HL-60 (cell line): ENCODE measurements around the gene SLC2A13.

Source experiments
- DNase-seq, 2 experiments: peaks; one replicate each; pipeline ENCODE4 v3.0.0-alpha.2; 2010 to 2020; ENCODE audit warnings: low read depth in 1 of 2, low spot score in 1 of 2
- H3K27ac ChIP-seq: fragments of 250-450 bp; sonication (Bioruptor Pico); replicated peaks from 2 replicates; pipeline ENCODE4 v1.5.1; 2020; ENCODE audit warnings: mild to moderate bottlenecking, moderate library complexity
- H3K27me3 ChIP-seq: fragments of 250-450 bp; sonication (Bioruptor Pico); 2 replicates; pipeline ENCODE4 v1.5.1; 2021; ENCODE audit warnings: mild to moderate bottlenecking, moderate library complexity; ENCODE audit not compliant: insufficient read depth, poor library complexity, severe bottlenecking
- H3K4me3 ChIP-seq: replicated peaks from 2 replicates; pipeline ENCODE4 v1.5.1; 2011; ENCODE audit warnings: mild to moderate bottlenecking, control low read depth, low read length; ENCODE audit not compliant: insufficient read depth
- GABPA ChIP-seq: IDR thresholded peaks from 2 replicates; pipeline ENCODE4 v1.6.1; 2012; ENCODE audit warnings: low read depth
- POLR2AphosphoS5 ChIP-seq: IDR thresholded peaks from 2 replicates; pipeline ENCODE4 v1.6.1; 2012; ENCODE audit warnings: low read depth
- SPI1 ChIP-seq: IDR thresholded peaks from 2 replicates; pipeline ENCODE4 v1.6.1; 2012; ENCODE audit warnings: low read depth, mild to moderate bottlenecking, borderline replicate concordance
- TF ChIP-seq, protein P1 (sequence below): IDR thresholded peaks from one replicate; pipeline ENCODE4 v1.5.1; 2011; ENCODE audit warnings: low read length, control low read depth, inconsistent platforms; ENCODE audit not compliant: insufficient read depth
- TF ChIP-seq, protein P2 (sequence below): IDR thresholded peaks from 2 replicates; pipeline ENCODE4 v1.6.1; 2012; ENCODE audit warnings: low read depth; ENCODE audit not compliant: insufficient replicate concordance

Gene SLC2A13

DNA sequence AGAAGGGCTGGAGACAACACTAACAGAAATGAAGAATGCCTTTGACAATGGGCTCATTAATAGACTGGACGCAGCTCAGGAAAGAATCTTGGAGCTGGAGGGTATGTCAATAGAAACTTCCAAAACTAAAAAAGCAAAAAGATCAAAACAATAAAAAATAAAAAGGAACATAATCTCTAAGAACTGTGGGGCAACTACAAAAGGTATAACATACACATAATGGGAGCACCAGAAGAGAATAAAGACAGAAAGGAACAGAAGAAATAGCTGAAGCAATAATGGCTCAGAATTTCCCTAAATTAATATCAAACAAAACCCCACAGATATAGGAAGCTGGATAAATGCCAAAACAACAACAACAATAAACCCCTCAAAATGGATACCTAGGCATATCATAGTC is 362.2 kb downstream of the SLC2A13 start:
- no peak for DNase-seq
- TF ChIP-seq POLR2AphosphoS5 (no peak), GABPA (no peak), SPI1 (no peak)
- TF ChIP-seq, protein P1, sequence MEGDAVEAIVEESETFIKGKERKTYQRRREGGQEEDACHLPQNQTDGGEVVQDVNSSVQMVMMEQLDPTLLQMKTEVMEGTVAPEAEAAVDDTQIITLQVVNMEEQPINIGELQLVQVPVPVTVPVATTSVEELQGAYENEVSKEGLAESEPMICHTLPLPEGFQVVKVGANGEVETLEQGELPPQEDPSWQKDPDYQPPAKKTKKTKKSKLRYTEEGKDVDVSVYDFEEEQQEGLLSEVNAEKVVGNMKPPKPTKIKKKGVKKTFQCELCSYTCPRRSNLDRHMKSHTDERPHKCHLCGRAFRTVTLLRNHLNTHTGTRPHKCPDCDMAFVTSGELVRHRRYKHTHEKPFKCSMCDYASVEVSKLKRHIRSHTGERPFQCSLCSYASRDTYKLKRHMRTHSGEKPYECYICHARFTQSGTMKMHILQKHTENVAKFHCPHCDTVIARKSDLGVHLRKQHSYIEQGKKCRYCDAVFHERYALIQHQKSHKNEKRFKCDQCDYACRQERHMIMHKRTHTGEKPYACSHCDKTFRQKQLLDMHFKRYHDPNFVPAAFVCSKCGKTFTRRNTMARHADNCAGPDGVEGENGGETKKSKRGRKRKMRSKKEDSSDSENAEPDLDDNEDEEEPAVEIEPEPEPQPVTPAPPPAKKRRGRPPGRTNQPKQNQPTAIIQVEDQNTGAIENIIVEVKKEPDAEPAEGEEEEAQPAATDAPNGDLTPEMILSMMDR: no peak
- TF ChIP-seq, protein P2, sequence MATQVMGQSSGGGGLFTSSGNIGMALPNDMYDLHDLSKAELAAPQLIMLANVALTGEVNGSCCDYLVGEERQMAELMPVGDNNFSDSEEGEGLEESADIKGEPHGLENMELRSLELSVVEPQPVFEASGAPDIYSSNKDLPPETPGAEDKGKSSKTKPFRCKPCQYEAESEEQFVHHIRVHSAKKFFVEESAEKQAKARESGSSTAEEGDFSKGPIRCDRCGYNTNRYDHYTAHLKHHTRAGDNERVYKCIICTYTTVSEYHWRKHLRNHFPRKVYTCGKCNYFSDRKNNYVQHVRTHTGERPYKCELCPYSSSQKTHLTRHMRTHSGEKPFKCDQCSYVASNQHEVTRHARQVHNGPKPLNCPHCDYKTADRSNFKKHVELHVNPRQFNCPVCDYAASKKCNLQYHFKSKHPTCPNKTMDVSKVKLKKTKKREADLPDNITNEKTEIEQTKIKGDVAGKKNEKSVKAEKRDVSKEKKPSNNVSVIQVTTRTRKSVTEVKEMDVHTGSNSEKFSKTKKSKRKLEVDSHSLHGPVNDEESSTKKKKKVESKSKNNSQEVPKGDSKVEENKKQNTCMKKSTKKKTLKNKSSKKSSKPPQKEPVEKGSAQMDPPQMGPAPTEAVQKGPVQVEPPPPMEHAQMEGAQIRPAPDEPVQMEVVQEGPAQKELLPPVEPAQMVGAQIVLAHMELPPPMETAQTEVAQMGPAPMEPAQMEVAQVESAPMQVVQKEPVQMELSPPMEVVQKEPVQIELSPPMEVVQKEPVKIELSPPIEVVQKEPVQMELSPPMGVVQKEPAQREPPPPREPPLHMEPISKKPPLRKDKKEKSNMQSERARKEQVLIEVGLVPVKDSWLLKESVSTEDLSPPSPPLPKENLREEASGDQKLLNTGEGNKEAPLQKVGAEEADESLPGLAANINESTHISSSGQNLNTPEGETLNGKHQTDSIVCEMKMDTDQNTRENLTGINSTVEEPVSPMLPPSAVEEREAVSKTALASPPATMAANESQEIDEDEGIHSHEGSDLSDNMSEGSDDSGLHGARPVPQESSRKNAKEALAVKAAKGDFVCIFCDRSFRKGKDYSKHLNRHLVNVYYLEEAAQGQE: no peak
- Histone ChIP-seq H3K27ac (no peak overlapping the region), H3K4me3 (no peak overlapping the region), H3K27me3 (no peaks in the 10 kb centered on the region)

DNA sequence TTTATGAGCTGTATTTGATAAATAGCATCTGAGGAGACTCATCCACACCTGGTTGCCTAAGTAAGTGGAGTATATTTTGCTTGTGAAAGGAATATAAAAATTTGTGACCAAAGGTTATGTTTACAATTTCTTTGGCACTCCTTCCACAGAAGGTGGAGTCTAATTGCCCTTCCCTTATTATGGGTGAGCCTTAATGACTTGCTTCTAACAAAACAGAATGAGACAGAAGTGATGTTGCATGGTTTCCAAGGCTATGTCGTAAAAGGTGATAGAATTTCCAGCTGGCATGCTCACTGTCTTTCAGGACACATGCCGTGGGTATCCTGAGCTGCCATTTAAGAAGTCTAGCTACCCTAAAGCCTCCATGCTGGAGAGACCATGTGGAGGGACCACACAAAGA is 369.5 kb downstream of the SLC2A13 start:
- TF ChIP-seq GABPA: no peak
- TF ChIP-seq SPI1: no peak
- TF ChIP-seq, protein P2: no peak
- TF ChIP-seq POLR2AphosphoS5: no peak
- TF ChIP-seq, protein P1: no peak
- no peak for DNase-seq
- Histone ChIP-seq H3K27ac (no peak overlapping the region), H3K4me3 (no peak overlapping the region), H3K27me3 (no peaks in the 10 kb centered on the region)

DNA sequence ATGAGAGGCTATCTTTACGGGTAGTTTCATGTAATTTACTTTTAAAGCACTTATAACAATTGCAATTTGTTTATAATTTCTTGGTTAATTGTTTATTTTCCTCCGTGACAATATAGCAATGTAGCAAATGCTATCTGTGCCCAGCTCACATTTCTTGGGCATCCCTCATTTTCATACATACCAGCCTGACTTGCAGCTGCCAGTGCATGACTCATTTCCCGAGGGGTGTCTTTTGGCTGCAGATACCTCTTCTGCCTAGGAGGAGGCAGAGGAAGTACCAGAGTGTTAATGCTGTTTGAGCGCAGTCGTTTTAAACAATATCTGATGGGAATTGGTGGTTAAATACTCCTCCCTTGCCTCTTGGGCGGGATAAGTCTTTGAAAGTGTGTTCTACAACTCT is 382.1 kb downstream of the SLC2A13 start:
- DNase-seq: no peak
- no peak overlapping the region for H3K4me3 ChIP-seq
- no peak overlapping the region for H3K27ac ChIP-seq
- H3K27me3 ChIP-seq: no peaks in the 10 kb centered on the region
- TF ChIP-seq GABPA (no peak), SPI1 (no peak), POLR2AphosphoS5 (no peak)
- TF ChIP-seq, protein P2: no peak
- TF ChIP-seq, protein P1: no peak
